ENCODE results near the gene TECTA. TPM values are rescaled to one million over a fixed set of nuclear protein-coding genes. Genes with fewer than 3 reads are reported as not detected.

TECTA gene
- total RNA-seq, 1 donor, result 0.72 TPM

DNA sequence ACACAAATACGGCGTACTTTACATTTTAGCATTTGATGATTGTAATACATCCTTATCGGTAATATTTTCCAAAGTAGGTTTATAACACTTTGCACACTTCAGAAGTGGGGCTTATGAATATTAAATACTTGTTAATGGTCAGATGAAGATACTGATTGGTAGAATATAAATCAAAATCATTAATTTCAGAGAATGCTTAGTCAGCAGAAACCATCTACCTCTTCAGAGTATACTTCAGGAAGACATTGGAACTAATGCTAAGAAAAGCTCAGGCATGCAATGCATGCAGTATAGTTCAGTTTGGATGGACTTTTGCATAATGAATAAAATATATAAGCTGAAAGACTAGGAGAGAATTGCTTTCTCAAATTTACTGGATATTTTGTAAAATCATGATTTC is 19.7 kb upstream of the TECTA start:
- H3K27ac ChIP-seq (ENCODE audit: low read depth, low read length), result no peak overlapping the region
- no peak overlapping the region for H3K4me2 ChIP-seq (ENCODE audit: insufficient read depth, low read length)
- H3K36me3 ChIP-seq (ENCODE audit: insufficient read depth, low read length), result no peaks in the 10 kb centered on the region
- H2AFZ ChIP-seq (ENCODE audit: low read length), result no peak overlapping the region
- H3K4me3 ChIP-seq (ENCODE audit: insufficient read depth, low read length), result no peak overlapping the region
- no peaks in the 10 kb centered on the region for H3K79me2 ChIP-seq (ENCODE audit: insufficient read depth, low read length)
- H3K9me3 ChIP-seq (ENCODE audit: low read depth, low read length), result no peaks in the 10 kb centered on the region
- TF ChIP-seq, protein P1, sequence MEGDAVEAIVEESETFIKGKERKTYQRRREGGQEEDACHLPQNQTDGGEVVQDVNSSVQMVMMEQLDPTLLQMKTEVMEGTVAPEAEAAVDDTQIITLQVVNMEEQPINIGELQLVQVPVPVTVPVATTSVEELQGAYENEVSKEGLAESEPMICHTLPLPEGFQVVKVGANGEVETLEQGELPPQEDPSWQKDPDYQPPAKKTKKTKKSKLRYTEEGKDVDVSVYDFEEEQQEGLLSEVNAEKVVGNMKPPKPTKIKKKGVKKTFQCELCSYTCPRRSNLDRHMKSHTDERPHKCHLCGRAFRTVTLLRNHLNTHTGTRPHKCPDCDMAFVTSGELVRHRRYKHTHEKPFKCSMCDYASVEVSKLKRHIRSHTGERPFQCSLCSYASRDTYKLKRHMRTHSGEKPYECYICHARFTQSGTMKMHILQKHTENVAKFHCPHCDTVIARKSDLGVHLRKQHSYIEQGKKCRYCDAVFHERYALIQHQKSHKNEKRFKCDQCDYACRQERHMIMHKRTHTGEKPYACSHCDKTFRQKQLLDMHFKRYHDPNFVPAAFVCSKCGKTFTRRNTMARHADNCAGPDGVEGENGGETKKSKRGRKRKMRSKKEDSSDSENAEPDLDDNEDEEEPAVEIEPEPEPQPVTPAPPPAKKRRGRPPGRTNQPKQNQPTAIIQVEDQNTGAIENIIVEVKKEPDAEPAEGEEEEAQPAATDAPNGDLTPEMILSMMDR (IDR thresholded peaks at IDR 0.05; ENCODE audit: extremely low read depth, low read depth, low read length), result no peak
- no peaks in the 10 kb centered on the region for H3K27me3 ChIP-seq (ENCODE audit: insufficient read depth, low read length)
- DNase-seq (ENCODE audit: insufficient read length, low spot score, missing footprints), result no peak
- peaks cover 24% of the 10 kb centered on the region for H4K20me1 ChIP-seq (ENCODE audit: insufficient read depth, low read length)
- H3K4me1 ChIP-seq (ENCODE audit: insufficient read depth, low read length), result peaks cover under 1% of the 10 kb centered on the region

DNA sequence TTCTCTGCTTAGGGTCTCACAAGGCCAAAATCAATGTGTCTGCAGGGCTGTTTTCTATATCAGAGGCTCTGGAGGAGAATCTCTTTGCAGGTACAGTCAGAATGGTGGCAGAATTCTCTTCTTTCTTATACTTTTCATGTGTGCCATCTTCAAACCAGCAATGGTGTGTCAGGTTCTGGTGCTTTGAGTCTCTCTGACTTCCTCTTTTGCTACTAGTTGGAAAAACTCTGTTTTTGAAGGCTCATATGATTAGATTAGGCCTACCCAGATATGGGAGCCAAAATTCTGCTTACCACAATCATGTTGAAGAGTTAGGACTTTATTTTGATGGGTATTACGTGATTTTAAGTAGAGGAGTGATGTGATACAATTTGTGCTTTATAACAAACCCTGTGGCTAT is 18.8 kb upstream of the TECTA start:
- Histone ChIP-seq H3K4me2 (ENCODE audit: insufficient read depth, low read length) (no peak overlapping the region), H3K27ac (ENCODE audit: low read depth, low read length) (no peak overlapping the region), H3K4me1 (ENCODE audit: insufficient read depth, low read length) (peaks cover 7% of the 10 kb centered on the region), H3K27me3 (ENCODE audit: insufficient read depth, low read length) (no peaks in the 10 kb centered on the region), H2AFZ (ENCODE audit: low read length) (no peak overlapping the region), H4K20me1 (ENCODE audit: insufficient read depth, low read length) (peaks cover 23% of the 10 kb centered on the region), H3K36me3 (ENCODE audit: insufficient read depth, low read length) (peaks cover 1% of the 10 kb centered on the region), H3K4me3 (ENCODE audit: insufficient read depth, low read length) (no peak overlapping the region), H3K9me3 (ENCODE audit: low read depth, low read length) (no peaks in the 10 kb centered on the region), H3K79me2 (ENCODE audit: insufficient read depth, low read length) (no peaks in the 10 kb centered on the region)
- no peak for DNase-seq (ENCODE audit: insufficient read length, low spot score, missing footprints)
- TF ChIP-seq, protein P1 (IDR thresholded peaks at IDR 0.05; ENCODE audit: extremely low read depth, low read depth, low read length), result no peak

DNA sequence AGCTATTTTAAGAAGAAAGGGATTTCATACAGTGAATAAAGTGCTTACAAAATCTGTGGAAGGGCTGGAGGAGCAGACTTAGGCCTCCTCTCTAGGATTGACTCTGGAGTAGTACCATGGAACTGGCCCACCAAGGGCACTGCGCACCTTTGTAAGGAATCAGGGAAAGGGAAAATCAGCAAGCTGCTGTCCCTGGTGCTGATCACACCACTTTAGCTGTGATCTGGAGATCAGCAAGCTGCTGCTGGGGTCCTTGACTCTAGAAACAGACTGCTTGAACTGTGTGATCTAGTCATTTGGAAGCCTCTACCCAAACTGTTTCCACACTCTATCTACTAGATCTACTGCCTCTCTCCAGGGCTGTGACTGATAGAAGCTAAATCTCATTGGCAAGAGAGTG is 18.4 kb upstream of the TECTA start:
- Histone ChIP-seq H3K27ac (ENCODE audit: low read depth, low read length) (no peak overlapping the region), H3K27me3 (ENCODE audit: insufficient read depth, low read length) (no peaks in the 10 kb centered on the region), H3K9me3 (ENCODE audit: low read depth, low read length) (no peaks in the 10 kb centered on the region), H2AFZ (ENCODE audit: low read length) (no peak overlapping the region), H3K4me3 (ENCODE audit: insufficient read depth, low read length) (no peak overlapping the region), H3K4me1 (ENCODE audit: insufficient read depth, low read length) (peaks cover 7% of the 10 kb centered on the region), H3K36me3 (ENCODE audit: insufficient read depth, low read length) (peaks cover 4% of the 10 kb centered on the region), H3K79me2 (ENCODE audit: insufficient read depth, low read length) (no peaks in the 10 kb centered on the region), H3K4me2 (ENCODE audit: insufficient read depth, low read length) (no peak overlapping the region), H4K20me1 (ENCODE audit: insufficient read depth, low read length) (peaks cover 21% of the 10 kb centered on the region)
- DNase-seq (ENCODE audit: insufficient read length, low spot score, missing footprints), result no peak
- TF ChIP-seq, protein P1 (IDR thresholded peaks at IDR 0.05; ENCODE audit: extremely low read depth, low read depth, low read length), result no peak

DNA sequence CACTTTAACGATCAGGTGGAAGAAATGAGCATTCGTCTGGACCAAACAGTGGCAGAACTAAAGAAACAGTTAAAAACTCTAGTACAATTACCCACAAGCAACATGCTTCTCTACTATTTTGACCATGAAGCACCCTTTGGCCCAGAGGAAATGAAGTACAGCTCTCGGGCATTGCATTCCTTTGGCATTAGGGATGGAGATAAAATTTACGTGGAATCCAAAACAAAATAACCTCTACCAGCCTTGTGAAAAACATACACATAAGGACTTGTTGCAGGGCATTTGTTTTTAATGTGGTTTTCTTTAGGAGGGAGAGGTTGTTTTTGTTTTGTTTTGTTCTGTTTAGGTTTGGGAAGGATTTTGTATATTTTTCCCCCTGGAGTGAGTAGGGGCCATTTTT is 14.2 kb upstream of the TECTA start:
- no peak for DNase-seq (ENCODE audit: insufficient read length, low spot score, missing footprints)
- H3K4me2 ChIP-seq (ENCODE audit: insufficient read depth, low read length), result no peak overlapping the region
- H3K36me3 ChIP-seq (ENCODE audit: insufficient read depth, low read length), result peaks cover 4% of the 10 kb centered on the region
- H3K4me3 ChIP-seq (ENCODE audit: insufficient read depth, low read length), result no peak overlapping the region
- peaks cover 21% of the 10 kb centered on the region for H4K20me1 ChIP-seq (ENCODE audit: insufficient read depth, low read length)
- no peak overlapping the region for H3K27ac ChIP-seq (ENCODE audit: low read depth, low read length)
- TF ChIP-seq, protein P1 (IDR thresholded peaks at IDR 0.05; ENCODE audit: extremely low read depth, low read depth, low read length), result no peak
- no peaks in the 10 kb centered on the region for H3K27me3 ChIP-seq (ENCODE audit: insufficient read depth, low read length)
- H3K9me3 ChIP-seq (ENCODE audit: low read depth, low read length), result no peaks in the 10 kb centered on the region
- H2AFZ ChIP-seq (ENCODE audit: low read length), result no peak overlapping the region
- H3K4me1 ChIP-seq (ENCODE audit: insufficient read depth, low read length), result peaks cover 7% of the 10 kb centered on the region
- H3K79me2 ChIP-seq (ENCODE audit: insufficient read depth, low read length), result no peaks in the 10 kb centered on the region

All from osteoblast (primary cell).